Posterior vena cava (tissue), 2 donors: ENCODE data around the gene CYTIP. TPM values are rescaled to one million over a fixed set of nuclear protein-coding genes. Genes with fewer than 3 reads are reported as not detected.

Experiments used
- DNase-seq: peaks from one replicate; pipeline ENCODE4 v3.0.0-alpha.2; 2020; ENCODE audit warnings: low spot score
- intact Hi-C, 2 donors: fragments of 100-400 bp; cut with DNase I; formaldehyde crosslinking; loops; one replicate each; pipeline versions ENCODE4 v1.14.1 to v1.14.2; 2022 to 2023
- long read RNA-seq, 2 donors: library from polyadenylated mRNA; unstranded; transcript quantifications; one replicate each; pipeline ENCODE4 v2.0.0, GENCODE V29; 2020 to 2021
- total RNA-seq, 2 donors: library from RNA; stranded (reverse); fragmentation: NEBNext Ultra II Directional; extraction: Animal tissue kit (Norgen Biotek cat#: 25700); gene quantifications; one replicate each; pipeline ENCODE4 v1.2.1, GENCODE V29; 2021
- donor health status: DM: yes; HTN: yes; CAD: no.
- donor health status: DM: yes; HTN: yes; CAD: no.

Gene CYTIP
- 1 to 10 TPM; 6.3 to 6.8 TPM for total RNA-seq
- long read RNA-seq, donor 1: 0 reads
- long read RNA-seq, donor 2, partial matches to known transcripts: 0 of 3 reads
- long read RNA-seq, donor 2, other reads (novel, unspliced or antisense): 0 of 3 reads

DNA sequence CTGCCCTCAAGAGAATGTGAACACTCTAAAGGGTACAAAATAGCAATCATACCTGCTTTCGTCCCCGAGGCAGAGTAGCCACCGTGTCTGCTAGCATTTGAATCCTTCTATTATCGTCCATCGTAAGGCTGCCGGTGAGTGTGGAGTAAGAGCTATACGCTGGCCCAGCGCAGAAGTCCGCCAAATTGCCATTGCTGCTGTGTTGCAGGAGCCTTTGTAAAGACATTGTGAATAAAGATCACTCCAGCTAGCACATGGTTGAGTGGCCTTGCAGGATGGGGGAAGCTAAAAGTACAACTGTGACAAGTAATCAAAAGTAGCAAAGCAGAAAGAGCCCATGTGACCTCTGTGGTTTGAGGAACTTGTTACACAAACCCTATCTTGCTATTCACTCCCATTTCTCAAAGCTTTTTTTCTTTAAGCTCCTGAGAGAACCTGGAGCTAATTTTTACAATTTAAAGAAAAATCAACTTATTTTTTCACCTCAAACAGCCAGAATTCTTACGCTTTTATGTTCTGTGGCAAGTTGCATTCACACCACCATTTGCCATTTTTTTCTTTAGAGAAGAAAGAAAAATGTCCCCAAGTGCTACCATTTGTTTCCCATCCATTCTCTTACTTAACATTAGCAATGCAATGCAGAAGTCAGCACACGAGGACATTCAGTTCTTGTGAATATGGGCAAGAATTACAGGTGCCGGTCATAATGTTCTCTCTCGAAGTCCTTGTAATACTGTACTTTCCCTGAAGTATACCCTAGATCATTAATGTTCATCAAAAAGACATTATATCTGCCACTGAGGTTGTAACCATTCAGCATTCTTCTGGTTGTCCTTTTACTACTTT lies at the start of gene CYTIP:
Gene CYTIP, minus strand, starts transcription at position 295 of the 846 bp plus-strand sequence. Its CDS starts 69 bp downstream, at position 226.
- intact Hi-C loops: no loop called here
- peak; percentile 78 for DNase-seq

- intact Hi-C loops: loop anchor here in 1 of 2 donors (10.0 kb wide), 1 partner anchor 513 kb away; no protein-coding TSS in a partner anchor
- no peak for DNase-seq
These were observed 48.4 kb upstream of the CYTIP start for GRCh38 chr2:157492189-157492773.

DNA sequence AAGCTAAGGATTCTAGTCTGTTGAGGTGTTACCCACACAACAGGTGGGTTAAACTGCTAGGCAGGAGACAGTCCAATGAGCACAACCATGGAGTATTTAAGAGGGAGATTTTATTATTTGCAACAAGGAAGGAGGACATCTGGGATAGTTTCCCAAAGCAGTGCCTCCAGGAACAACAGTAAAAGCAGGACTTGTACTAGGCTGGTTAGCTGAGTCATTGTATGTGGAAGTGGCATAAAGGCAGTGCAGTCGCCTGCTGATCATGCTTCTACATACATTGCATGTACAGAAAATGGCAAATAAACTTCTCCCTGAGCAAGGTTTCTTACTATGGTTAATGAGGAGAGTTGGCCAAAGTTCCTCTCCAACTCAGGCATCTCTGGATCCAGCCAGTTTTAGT lies 46.1 kb upstream of the CYTIP start:
- DNase-seq: no peak
- intact Hi-C loops: loop anchor here in 1 of 2 donors (10.0 kb wide), 1 partner anchor 515 kb away; no protein-coding TSS in a partner anchor

- intact Hi-C loops: no loop called here
- DNase-seq: no peak
These were observed 45.0 kb upstream of the CYTIP start for GRCh38 chr2:157488877-157489276.

DNA sequence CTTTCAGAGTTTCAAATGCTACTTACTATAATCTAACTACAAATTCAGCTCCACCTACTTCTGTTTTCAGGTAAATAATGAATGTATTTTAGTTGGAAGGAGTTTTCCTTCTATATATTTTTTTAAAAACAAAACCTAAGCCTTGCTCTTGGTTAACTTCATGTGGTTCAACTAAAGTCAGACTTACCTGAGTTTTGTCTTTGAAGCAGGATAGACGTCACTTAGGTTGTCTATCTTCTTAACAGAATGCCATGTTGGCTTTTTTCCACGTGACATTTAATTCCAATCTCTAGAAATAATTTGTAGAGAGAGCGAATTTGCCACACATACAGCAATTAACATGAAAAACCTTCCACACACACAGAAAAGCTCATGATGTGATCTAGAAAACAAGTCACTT lies 43.9 kb upstream of the CYTIP start:
- intact Hi-C loops: no loop called here

GRCh38 chr2:157487271-157487610 lies 43.4 kb upstream of the CYTIP start:
- no peak for DNase-seq
- intact Hi-C loops: no loop called here

More for the DNA sequence above, 43.9 kb upstream of the CYTIP start:
- no peak for DNase-seq

DNA sequence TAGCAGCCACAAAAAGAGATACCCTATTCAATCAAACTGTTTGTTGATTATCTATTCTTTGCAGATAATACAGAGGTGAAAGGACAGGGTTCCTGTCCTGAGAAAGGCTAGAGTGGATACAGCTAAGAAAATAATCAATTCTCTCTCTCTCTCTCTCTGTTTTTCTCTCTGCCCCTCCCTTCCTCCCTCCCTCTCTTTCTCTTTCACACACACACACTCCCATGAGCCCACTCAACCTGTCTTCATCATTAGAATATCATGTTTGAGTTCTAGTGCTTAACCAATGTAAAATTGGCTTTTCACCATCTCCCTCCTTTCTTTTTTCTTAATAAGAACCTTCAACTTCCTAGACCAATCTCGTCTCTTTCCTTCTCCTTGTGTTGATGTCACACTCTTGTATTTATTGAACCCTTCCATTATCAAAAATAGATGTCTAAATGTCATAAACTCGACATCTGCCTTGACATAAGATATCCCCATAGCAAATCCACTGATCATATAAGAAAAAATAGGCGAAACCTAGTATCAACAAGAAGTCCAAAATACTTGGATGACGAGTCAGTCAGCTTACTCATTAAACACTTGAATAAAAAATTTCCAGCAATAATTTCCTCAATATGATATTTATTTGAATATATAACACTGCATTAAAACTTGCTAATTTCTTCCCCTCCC lies 42.8 kb upstream of the CYTIP start:
- DNase-seq: no peak
- intact Hi-C loops: no loop called here

- peak; percentile 89 for DNase-seq
- intact Hi-C loops: no loop called here
These were observed 36.5 kb upstream of the CYTIP start for GRCh38 chr2:157480182-157480961.

- no peak for DNase-seq
- intact Hi-C loops: no loop called here
These were observed 35.5 kb upstream of the CYTIP start for GRCh38 chr2:157479081-157480027.

GRCh38 chr2:157477919-157478318 lies 34.0 kb upstream of the CYTIP start:
- DNase-seq: no peak
- intact Hi-C loops: no loop called here

DNA sequence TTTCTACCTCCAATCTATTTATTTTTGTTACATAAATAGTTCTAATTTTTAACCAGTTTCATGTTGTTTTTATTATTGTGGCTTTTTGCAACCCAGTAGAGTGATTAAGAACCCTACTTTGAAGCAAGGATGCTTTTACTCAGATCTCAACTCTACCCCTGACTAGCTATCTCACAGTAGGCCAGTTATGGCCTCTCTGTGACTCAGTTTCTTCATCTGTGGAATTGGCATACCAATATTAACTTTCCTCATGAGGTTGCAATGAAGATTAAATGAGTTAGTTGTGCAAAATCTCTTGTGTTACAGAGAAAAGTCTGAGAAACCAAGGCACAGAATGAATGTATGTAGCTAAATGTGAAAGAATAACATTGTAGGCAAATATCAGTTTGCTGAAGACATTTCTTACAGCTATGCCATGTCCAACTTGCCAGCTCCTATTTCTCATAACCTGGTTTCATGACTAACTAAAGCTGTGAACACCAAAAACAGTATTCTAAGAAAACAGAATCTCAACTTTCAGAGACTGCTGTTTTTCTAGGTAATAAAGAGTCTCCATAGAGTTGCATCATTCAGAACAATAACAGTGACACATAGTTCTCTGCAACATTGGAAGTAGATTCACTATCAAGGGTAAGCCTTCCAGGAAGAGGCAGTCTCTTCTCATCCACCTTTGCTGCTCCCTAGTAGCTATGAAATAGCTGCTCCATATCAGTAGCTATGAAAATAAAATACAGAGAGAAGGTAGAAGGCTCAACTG lies 33.2 kb upstream of the CYTIP start:
- intact Hi-C loops: no loop called here
- no peak for DNase-seq

DNA sequence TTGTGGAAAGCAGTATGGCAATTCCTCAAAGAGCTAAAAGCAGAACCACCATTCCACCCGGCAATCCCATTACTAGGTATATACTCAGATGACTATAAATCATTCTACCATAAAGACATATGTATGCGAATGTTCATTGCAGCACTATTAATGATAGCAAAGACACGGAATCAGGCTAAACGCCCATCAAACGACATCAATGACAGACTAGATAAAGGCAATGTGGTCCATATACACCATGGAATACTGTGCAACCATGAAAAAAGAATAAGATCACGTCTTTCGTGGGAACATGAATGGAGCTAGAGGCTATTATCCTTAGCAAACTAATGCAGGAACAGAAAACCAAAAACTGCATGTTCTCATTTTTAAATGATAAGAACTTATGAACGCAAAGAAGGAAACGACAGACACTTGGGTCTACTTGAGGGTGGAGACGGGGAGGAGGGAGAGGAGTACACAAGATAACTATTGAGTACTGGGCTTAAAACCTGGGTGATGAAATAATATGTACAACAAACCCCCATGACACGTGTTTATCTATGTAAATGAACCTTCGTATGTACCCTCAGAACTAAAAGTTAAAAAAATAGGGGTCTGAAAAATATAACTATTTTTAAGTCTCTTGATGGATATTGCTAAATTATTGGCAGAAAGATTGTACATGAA lies 32.0 kb upstream of the CYTIP start:
- DNase-seq: no peak
- intact Hi-C loops: no loop called here

DNA sequence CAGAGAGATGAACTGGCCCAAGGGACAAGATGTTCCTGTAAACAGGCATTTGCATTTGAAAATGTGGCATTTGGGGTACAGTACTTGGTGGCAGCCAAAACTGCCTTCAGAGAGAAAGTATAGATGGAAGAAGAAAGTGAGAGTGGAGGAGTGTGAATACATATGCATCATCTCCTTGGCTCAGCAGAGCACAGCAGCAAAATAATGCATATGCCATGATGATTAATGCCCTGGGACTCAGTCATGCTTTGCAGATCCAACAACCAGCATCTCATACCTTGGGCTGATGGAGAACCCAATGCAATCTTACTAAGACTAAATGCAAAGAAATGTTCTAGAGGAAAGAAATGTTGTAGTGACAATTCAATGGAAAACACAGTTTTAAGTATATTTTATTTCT lies 29.7 kb upstream of the CYTIP start:
- intact Hi-C loops: no loop called here
- no peak for DNase-seq

GRCh38 chr2:157471078-157471477 lies 27.2 kb upstream of the CYTIP start:
- no peak for DNase-seq
- intact Hi-C loops: no loop called here

- intact Hi-C loops: no loop called here
- DNase-seq: no peak
These were observed 26.4 kb upstream of the CYTIP start for GRCh38 chr2:157470321-157470720.

- intact Hi-C loops: no loop called here
- DNase-seq: no peak
These were observed 25.8 kb upstream of the CYTIP start for GRCh38 chr2:157469726-157470125.
